Limb (tissue), 2 donors: ENCODE data around the gene NCMAP.
"Not testable (repeated sequence)": the region's sequence is repeated elsewhere in the genome, so short reads cannot be mapped to it uniquely, and the experiment has no call there.

Experiments
- DNase-seq, 2 donors: peaks; one replicate each; pipeline ENCODE4 v3.0.0-alpha.2; 2016; ENCODE audit errors: extremely low spot score in 2 of 2

NCMAP gene

DNA sequence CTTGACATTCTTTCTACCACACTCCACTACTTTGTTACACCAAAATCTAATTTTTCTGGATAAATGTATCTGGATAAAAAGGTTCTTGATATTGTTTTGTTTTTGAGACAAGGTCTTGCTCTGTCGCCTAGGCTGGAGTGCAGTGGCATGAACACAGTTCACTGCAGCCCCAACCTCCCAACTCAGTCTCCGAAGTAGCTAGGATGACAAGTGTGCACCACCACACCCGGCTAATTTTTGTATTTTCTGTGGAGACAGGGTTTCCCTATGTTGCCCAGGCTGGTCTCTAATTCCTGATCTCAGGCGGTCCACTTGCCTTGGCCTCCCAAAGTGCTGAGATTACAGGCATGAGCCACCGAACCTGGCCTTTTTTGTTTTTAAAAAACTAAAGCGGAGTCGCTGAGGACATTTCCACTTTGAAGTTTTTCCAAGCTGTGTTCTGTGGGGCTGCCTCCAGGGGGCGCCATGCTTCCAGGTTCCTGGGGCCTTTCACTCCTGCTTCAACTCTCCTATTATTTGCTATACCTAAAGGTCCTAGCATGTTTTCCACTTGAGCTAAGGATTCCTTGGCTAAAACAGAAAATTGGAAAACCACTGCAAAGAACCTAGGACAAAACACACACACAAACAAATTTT lies 14.1 kb upstream of the NCMAP start:
- DNase-seq, result no peak

DNA sequence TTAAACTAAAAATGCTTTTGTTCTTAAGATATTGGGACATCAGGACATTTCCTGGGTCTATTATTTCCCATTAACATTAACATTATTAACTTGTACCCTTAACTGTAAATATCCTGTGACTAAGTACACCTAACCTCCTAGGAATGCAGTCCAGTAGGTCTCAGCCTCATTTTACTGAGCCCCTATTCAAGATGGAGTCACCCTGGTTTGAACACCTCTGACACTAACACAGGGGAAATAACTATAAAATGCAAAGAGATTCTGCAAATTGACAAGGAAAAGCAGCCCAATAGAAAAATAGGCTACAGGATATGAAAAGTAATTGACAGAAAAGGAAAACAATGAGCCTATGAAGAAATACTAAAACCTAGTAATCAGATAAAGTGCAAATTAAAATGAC lies 11.6 kb upstream of the NCMAP start:
- no peak for DNase-seq

DNA sequence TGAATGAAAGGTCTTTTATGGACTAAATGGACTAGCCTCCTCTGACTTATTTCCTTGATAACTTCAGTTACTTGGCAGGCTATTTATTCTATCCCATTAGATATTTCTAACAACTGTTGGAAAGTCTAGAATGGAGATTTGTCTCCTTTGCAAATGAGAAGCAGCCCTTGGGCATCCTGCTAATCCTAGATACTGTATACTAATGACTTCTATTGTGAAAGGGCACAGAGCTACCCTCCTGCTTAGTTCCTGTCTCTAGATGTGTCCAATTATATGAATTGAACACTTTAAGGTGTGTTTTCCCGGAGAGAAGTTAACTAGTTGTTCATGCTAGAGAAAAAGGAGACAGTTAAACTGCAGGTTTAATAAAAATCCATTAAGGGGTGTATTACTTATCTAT lies 10.2 kb upstream of the NCMAP start:
- DNase-seq, result no peak

- DNase-seq, result no peak
Measured at GRCh38 chr1:24547195-24547594, 8.7 kb upstream of the NCMAP start.

DNA sequence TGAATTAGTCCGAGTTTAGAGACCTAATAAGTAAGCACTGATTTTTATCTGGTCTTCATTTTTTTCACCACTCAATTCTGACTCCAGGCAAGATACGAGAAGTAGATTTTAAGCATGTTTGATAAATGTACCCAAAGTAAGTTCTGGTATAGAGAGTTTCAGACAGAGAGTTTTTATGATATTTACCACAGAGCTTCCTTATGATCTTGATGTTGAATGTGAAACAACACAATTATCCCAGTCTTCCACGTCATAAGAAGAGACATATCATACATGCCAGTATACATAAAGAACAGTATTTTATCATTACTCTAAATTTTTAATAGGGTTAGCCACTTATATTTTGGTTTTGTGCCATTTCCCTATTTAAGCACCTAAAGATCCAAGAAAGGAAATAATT lies 7.8 kb upstream of the NCMAP start:
- DNase-seq, result no peak

DNA sequence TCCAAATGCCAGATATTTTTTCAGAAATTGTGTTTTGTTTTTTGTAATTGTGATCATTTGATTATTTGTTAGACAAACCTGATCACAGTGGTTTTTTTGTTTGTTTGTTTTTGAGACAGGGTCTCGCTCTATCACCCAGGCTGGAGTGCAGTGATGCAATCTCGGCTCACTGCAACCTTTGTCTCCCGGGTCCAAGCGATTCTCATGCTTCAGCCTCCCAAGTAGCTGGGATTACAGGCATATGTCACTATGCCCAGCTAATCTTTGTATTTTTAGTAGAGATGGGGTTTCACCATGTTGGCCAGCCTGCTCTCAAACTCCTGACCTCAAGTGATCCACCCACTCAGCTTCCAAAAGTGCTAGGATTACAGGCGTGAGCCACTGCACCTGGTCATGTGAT lies 6.7 kb upstream of the NCMAP start:
- DNase-seq, result not testable (repeated sequence)

DNA sequence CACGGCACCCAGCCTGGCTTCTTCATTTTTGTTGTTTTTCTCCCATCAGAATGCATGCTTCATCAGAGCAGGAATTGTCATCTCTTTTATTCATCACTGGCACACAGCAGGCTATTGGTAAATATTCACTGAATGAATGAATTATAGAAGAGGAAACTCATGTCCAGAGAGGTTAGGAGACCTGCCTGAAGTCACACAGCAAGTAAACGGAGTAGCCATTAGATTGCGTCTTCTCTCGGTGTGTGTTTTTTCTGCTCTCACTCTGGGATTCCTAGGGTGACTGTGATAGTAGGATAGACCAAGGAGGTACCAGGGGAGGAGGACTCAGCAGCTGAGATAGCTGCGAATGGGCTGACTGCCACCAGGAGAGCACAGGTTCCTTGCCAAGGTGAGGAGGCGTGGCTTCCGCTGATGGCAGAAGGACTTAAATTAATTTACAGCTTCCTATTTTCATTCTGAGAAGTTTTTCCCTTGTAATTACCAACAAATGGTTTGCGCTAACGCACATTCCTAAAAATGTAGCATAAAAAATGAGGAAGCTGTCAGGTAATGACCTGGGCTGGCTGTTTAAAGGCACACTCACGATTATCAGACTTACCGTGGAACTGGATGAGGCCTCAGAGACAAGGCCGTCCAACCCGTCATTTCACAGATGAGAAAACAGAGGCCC lies 4.5 kb upstream of the NCMAP start:
- DNase-seq, result no peak

DNA sequence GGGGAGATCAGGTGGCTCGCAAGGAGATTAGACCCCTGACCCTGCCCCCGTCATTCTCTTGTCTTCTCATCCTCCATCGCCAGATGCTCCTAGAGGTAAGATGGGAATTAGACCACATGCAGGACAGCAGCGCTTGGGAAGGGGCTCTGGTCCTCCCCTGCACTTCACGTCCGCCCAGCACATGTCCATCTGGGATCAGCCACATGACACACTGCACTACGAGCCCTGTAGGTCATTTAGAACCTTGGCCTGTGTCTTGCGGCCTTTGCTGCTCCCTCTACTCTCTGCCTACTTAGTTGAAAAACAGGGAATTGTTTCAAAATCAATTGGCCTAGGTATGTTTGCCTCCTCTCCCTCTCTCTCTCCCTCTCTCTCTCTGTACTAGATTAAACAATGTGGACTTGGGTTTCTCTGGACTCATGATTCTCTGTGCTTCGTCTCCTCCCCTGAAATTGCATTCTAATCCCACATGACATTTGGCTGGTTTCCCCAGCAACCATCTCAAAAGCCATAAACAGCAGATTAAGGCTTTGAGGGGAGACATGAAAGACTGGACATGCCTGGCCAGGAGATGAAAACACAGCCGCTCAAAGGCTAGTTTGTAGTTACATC lies 3.8 kb upstream of the NCMAP start:
- no peak for DNase-seq

- no peak for DNase-seq
Measured at GRCh38 chr1:24553931-24554330, 2.0 kb upstream of the NCMAP start.

DNA sequence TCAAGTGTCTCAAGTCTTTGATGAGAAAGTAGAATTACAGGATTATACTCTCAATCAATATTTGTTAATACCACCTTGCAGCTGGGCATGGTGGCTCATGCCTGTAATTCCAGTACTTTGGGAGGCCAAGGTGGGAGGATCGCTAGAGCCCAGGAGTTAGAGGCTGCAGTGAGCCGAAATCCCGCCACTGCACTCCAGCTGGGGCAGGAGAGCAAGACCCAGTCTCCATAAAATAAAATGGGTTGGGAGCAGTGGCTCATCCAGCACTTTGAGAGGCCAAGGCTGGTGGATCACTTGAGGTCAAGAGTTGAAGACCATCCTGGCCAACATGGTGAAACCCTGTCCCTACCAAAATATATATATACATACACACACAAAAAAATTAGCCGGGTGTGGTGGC lies 1.2 kb upstream of the NCMAP start:
- DNase-seq, result no peak

GRCh38 chr1:24556414-24556795 lies 518 bp downstream of the NCMAP start:
- no peak for DNase-seq

DNA sequence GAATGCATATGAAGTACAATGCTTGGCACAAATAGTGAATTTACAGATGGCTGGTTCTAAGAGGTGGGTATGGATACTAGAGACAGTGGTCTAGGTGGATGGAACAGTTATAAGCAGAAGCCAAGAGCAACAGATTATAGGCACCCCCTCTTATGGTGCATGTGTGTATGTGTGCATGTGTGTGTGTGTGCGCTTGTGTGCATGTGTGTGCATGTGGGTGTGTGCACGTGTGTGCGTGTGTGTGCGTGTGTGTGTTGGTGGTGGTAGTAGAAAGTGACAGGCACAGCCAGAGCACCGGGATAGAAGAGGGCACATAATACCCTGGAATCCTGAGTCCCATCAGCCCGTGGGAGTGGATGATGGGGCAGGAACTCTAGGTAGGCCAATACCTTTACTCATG lies 1.3 kb downstream of the NCMAP start:
- no peak for DNase-seq

GRCh38 chr1:24557711-24558131 lies 1.8 kb downstream of the NCMAP start:
- no peak for DNase-seq

- DNase-seq, result no peak
Measured at GRCh38 chr1:24558455-24558854, 2.6 kb downstream of the NCMAP start.

- DNase-seq, result no peak
Measured at GRCh38 chr1:24558902-24559791, 3.3 kb downstream of the NCMAP start.

DNA sequence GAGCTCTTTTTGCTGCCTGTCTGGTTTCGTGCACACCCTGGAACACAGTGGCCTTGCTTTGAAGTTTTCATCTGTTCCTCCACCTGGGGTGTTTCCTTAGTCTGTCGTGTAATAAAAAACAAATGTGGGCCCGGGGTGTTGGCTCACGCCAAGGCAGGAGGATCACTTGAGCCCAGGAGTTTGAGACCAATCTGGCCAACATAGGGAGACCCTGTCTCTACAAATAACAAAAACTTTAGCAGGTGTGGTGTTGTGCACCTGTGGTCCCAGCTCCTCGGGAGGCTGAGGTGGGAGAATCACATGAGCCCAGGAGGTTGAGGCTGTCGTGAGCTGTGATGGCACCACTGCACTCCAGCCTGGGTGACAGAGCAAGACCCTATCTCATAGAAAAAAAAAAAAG lies 4.5 kb downstream of the NCMAP start:
- DNase-seq, result no peak

- no peak for DNase-seq
Measured at GRCh38 chr1:24562625-24563024, 6.7 kb downstream of the NCMAP start.

GRCh38 chr1:24564695-24565094 lies 8.8 kb downstream of the NCMAP start:
- DNase-seq, result no peak

DNA sequence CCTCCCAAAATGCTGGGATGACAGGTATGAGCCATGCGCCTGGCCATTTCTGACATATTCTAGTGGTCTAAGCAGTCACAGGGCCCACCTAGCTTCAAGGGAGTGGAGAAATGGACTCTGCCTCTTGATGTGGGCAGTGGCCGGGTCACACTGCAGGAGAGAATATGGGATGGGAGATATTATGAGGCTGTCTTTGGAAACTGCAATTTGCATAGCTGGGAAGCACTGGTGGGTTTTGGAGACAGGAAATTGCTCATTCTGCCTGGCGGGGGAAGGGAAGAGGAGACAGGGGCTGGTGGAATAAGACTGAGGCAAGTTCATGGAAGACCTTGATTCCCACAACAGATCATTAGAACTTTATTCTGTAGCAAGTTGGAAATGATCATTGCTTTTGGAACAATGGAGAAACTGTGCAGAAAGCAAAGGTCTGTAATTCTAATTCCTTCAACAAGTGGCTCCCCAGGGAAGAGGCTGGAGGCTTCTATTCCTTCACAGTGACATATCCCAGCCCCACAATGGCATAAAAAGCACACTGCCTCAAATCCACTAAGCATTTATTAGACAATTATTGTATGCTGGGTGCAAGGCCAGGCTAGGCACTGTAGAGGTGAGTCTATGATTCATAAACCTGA lies 10.5 kb downstream of the NCMAP start:
- no peak for DNase-seq

- DNase-seq, result peak in 1 of 2 donors; percentile 58
Measured at GRCh38 chr1:24567792-24568388, 12.0 kb downstream of the NCMAP start.

DNA sequence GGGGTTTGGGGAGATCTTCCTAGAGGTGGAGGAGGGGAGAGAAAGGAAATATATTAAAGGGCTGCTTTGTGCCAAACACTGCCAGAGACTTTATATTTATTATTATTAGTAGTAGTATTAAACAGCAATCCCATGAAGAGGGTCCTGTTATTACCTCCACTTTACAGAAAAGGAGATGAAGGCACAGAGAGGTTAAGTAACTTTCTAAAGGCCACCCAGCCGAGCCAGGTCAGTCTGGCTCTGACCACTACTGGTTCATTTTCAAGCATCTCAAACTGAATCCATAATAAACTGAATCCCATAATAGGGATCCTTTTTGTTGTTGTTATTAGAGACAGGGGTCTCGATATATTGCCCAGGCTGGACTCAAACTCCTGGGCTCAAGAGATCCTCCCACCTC lies 12.6 kb downstream of the NCMAP start:
- no peak for DNase-seq
